Prostate gland (tissue), 2 donors: Measurements from ENCODE around the gene USP20.

Source experiments
- POLR2AphosphoS5 ChIP-seq: sonication (generic); formaldehyde crosslinking; IDR thresholded peaks from one replicate; pipeline ENCODE4 v1.6.1; 2017; ENCODE audit warnings: antibody characterized with exemption
- TF ChIP-seq, protein P1 (sequence below), 4 experiments: fragments of 200-600 bp in 2 of 4; fragments of 450-650 bp in 2 of 4; sonication (generic) in 2 of 4; IDR thresholded peaks; 1 replicate in 3 of 4; 2 replicates in 1 of 4; pipeline ENCODE4 v1.5.1; 2016 to 2019; ENCODE audit warnings: antibody characterized with exemption in 4 of 4, mild to moderate bottlenecking in 2 of 4, moderate library complexity in 2 of 4

DNA sequence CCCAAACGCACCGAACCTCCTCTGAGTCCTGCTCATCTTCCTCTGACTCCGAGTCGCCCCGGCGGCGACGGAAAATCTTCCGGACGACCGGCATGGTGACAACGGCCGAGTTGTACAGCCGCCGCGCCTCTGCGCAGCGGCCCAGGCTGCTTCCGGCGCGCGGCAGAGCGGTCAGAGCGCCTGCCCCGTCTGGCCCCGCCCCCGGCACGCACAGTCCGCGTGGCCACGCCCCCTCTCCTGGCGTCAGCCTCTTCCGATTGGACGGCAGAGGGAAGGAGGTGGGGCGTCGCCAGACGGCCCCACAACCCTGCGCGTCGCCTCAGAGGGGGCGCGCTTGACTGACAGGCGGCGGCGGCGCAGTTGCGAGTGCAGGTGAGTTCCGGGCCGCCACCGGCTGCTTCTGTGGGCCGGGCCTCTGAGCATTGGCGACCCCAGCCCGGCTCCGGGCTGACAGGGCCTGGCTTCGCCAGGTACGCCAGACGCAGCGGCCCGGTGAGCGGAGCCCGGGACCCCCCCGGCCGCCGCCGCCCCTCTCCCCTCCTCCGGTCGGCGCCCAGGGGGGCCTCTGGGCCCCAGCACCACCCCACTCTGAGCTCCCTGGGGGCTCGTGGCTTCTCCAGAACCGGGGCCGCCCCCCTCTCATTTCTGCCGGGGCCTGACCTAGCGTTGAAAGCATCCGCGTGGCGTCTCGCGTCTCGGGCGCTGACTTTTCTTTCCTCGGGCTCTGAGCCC, at the start of gene USP20, which contains the start of gene C9orf78:
- TF ChIP-seq POLR2AphosphoS5 = peak; percentile 92
- TF ChIP-seq, protein P1, sequence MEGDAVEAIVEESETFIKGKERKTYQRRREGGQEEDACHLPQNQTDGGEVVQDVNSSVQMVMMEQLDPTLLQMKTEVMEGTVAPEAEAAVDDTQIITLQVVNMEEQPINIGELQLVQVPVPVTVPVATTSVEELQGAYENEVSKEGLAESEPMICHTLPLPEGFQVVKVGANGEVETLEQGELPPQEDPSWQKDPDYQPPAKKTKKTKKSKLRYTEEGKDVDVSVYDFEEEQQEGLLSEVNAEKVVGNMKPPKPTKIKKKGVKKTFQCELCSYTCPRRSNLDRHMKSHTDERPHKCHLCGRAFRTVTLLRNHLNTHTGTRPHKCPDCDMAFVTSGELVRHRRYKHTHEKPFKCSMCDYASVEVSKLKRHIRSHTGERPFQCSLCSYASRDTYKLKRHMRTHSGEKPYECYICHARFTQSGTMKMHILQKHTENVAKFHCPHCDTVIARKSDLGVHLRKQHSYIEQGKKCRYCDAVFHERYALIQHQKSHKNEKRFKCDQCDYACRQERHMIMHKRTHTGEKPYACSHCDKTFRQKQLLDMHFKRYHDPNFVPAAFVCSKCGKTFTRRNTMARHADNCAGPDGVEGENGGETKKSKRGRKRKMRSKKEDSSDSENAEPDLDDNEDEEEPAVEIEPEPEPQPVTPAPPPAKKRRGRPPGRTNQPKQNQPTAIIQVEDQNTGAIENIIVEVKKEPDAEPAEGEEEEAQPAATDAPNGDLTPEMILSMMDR (IDR thresholded peaks at IDR 0.05) = peak in 2 of 4 experiments; percentile 8 to 18
